HepG2 (cell line): Measurements from ENCODE around the gene GRIK2. TPM values are rescaled to one million over a fixed set of nuclear protein-coding genes. Genes with fewer than 3 reads are reported as not detected.

Experiments used
- ATAC-seq: fragments of 200-7000 bp; cut with Tn5 transposase; 3 replicates; pipeline ENCODE4 v1.9.1; 2020; ENCODE audit warnings: mild to moderate bottlenecking, moderate library complexity
- BruUV-seq: library from RNA; stranded (reverse); fragments of 400-500 nt; replicated peaks from 2 replicates; lab custom pipeline; 2021; lab: Mats Ljungman, UMichigan
- CTCF ChIA-PET: fragments of 300-600 bp; formaldehyde crosslinking; extraction: SDS; loops from one replicate; lab custom pipeline; 2021; ENCODE audit warnings: low total read pairs, inconsistent platforms, low intra/inter-chr PET ratio; lab: Yijun Ruan, JAX
- POLR2A ChIA-PET: fragments of 350-600 bp; sonication (Branson Sonifier 250); formaldehyde crosslinking; loops from one replicate; lab custom pipeline; 2020; ENCODE audit warnings: antibody characterized with exemption, inconsistent platforms; lab: Yijun Ruan, JAX
- DNase-seq: peaks from one replicate; pipeline ENCODE4 v3.0.0-alpha.2; 2015; ENCODE audit warnings: low spot score
- FAIRE-seq: peaks from 3 replicates; lab custom pipeline; 2011; peaks lifted over from hg19 to GRCh38; lab: Jason Lieb, UNC
- H2AFZ ChIP-seq: one replicate; pipeline ENCODE4 v1.6.1; 2011; ENCODE audit warnings: low read length, inconsistent platforms
- H3K27ac ChIP-seq: fragments of 300-600 bp; 3 replicates; pipeline ENCODE4 v1.8.0; 2011; ENCODE audit warnings: mixed run types, mild to moderate bottlenecking, mixed read lengths, low read length, inconsistent platforms; ENCODE audit not compliant: insufficient read depth; ENCODE audit errors: extremely low read length
- H3K27me3 ChIP-seq, 2 experiments: fragments of 200-600 bp in 1 of 2; 2 replicates in 1 of 2; 3 replicates in 1 of 2; pipeline versions ENCODE4 v1.6.0 to v1.8.0; 2011; ENCODE audit warnings: low read length in 2 of 2, mild to moderate bottlenecking in 2 of 2, moderate library complexity in 2 of 2, inconsistent platforms in 1 of 2; ENCODE audit not compliant: insufficient read depth in 2 of 2, control insufficient read depth in 1 of 2
- H3K36me3 ChIP-seq, 2 experiments: fragments of 200-600 bp in 1 of 2; replicated peaks in 1 of 2; 2 replicates in 1 of 2; 3 replicates in 1 of 2; pipeline versions ENCODE4 v1.5.1 to v1.8.0; 2011; ENCODE audit warnings: low read length in 2 of 2, inconsistent platforms in 1 of 2; ENCODE audit not compliant: insufficient read depth in 2 of 2, control insufficient read depth in 1 of 2
- H3K4me1 ChIP-seq: 2 replicates; pipeline ENCODE4 v1.5.1; 2012; ENCODE audit warnings: low read length, inconsistent platforms; ENCODE audit not compliant: insufficient read depth
- H3K4me2 ChIP-seq: 2 replicates; pipeline ENCODE4 v1.6.0; 2011; ENCODE audit warnings: low read depth, low read length, inconsistent platforms
- H3K4me3 ChIP-seq, 3 experiments: fragments of 200-600 bp in 1 of 3; sonication (generic), shearing (Covaris generic) in 1 of 3; replicated peaks in 1 of 3; 2 replicates each; pipeline ENCODE4 v1.5.1; 2011 to 2016; ENCODE audit warnings: low read length in 3 of 3, inconsistent platforms in 2 of 3, low read depth in 2 of 3, mild to moderate bottlenecking in 2 of 3, control low read depth in 1 of 3, mixed read lengths in 1 of 3; ENCODE audit not compliant: insufficient read depth in 1 of 3
- H3K79me2 ChIP-seq: one replicate; pipeline ENCODE4 v1.6.1; 2011; ENCODE audit warnings: low read length, inconsistent platforms; ENCODE audit not compliant: insufficient read depth
- H3K9ac ChIP-seq: 2 replicates; pipeline ENCODE4 v1.6.0; 2011; ENCODE audit warnings: mild to moderate bottlenecking, low read depth, low read length, inconsistent platforms; ENCODE audit not compliant: insufficient read depth
- H3K9me3 ChIP-seq: 2 replicates; pipeline ENCODE4 v1.5.1; 2012; ENCODE audit warnings: mild to moderate bottlenecking, low read length
- H4K20me1 ChIP-seq: 2 replicates; pipeline ENCODE4 v1.6.0; 2011; ENCODE audit warnings: inconsistent platforms, mild to moderate bottlenecking, low read length, moderate library complexity; ENCODE audit not compliant: insufficient read depth
- ATAD3A ChIP-seq: sonication (generic); formaldehyde crosslinking; IDR thresholded peaks from 2 replicates; pipeline ENCODE4 v1.4.0; 2020; ENCODE audit warnings: missing genetic modification reagents
- FOXM1 ChIP-seq: sonication (generic); formaldehyde crosslinking; IDR thresholded peaks from 2 replicates; pipeline ENCODE4 v1.5.0; 2020; ENCODE audit warnings: missing genetic modification reagents
- ISL2 ChIP-seq: sonication (generic); formaldehyde crosslinking; IDR thresholded peaks from 2 replicates; pipeline ENCODE4 v1.5.0; 2020; ENCODE audit warnings: missing genetic modification reagents
- PHF5A ChIP-seq: IDR thresholded peaks from one replicate; pipeline ENCODE4 v1.6.1; 2018; ENCODE audit warnings: low read depth, missing genetic modification reagents; ENCODE audit not compliant: unreplicated experiment
- TERF1 ChIP-seq: sonication (generic); formaldehyde crosslinking; IDR thresholded peaks from 2 replicates; pipeline ENCODE4 v1.8.0; 2022; ENCODE audit warnings: mild to moderate bottlenecking, missing genetic modification reagents, moderate library complexity
- TIGD3 ChIP-seq: sonication (generic); formaldehyde crosslinking; IDR thresholded peaks from 2 replicates; pipeline ENCODE4 v1.5.1; 2020; ENCODE audit warnings: mild to moderate bottlenecking, missing genetic modification reagents, borderline replicate concordance
- U2AF1 ChIP-seq: fragments of 200-400 bp; formaldehyde crosslinking; optimal IDR thresholded peaks from 2 replicates; pipeline ENCODE3; 2017; ENCODE audit warnings: mild to moderate bottlenecking, low read depth, low read length
- ZMAT3 ChIP-seq: sonication (generic); formaldehyde crosslinking; conservative IDR thresholded peaks from 2 replicates; pipeline ENCODE4 v1.7.0; 2021; ENCODE audit warnings: missing genetic modification reagents
- ZNF143 ChIP-seq: sonication (generic); formaldehyde crosslinking; IDR thresholded peaks from 2 replicates; pipeline ENCODE4 v1.4.0; 2020; ENCODE audit warnings: missing genetic modification reagents
- ZNF292 ChIP-seq: sonication (generic); formaldehyde crosslinking; IDR thresholded peaks from 2 replicates; pipeline ENCODE4 v1.8.1; 2022; ENCODE audit warnings: mild to moderate bottlenecking, low read depth, missing genetic modification reagents, borderline replicate concordance
- ZNF430 ChIP-seq: sonication (generic); formaldehyde crosslinking; IDR thresholded peaks from 2 replicates; pipeline ENCODE4 v1.9.0; 2021; ENCODE audit warnings: mild to moderate bottlenecking, missing genetic modification reagents
- ZNF777 ChIP-seq: sonication (generic); formaldehyde crosslinking; IDR thresholded peaks from 2 replicates; pipeline ENCODE4 v1.4.0; 2020; ENCODE audit warnings: missing genetic modification reagents
- WGBS: methylation state at CpG from one replicate; pipeline ENCODE4 v1.1.6; 2017; ENCODE audit warnings: low lambda C conversion rate; 5-methylcytosine and 5-hydroxymethylcytosine counted together
- in situ Hi-C: cut with HindIII; loops from 2 replicates; pipeline ENCODE4 v1.10.0; 2017; ENCODE audit warnings: low pct_unique_long_range_greater_than_20kb; ENCODE audit not compliant: extremely low pct_ligation_motif_present
- intact Hi-C: fragments of 100-400 bp; cut with micrococcal nuclease; formaldehyde crosslinking; loops from one replicate; pipeline ENCODE4 v1.10.0; 2022; ENCODE audit not compliant: unreplicated experiment
- polyA plus RNA-seq, 8 experiments: library from polyadenylated mRNA; depleted of rRNA in 3 of 8; stranded (reverse) in 7 of 8; unstranded in 1 of 8; fragments of >200 nt; fragmentation: Illumina TruSeq in 4 of 8; extraction: Trizol in 4 of 8; gene quantifications; 2 replicates each; pipeline versions ENCODE4 v1.2.1 to v1.2.3, GENCODE V29; 2011 to 2016; ENCODE audit warnings: low read depth in 4 of 8, missing spikeins in 1 of 8, mixed read lengths in 1 of 8; ENCODE audit not compliant: insufficient read depth in 1 of 8
- total RNA-seq, 5 experiments: library from RNA; depleted of rRNA; stranded (reverse); fragments of >200 nt; fragmentation: Illumina TruSeq; extraction: Trizol; gene quantifications; 2 replicates each; pipeline ENCODE4 v1.2.3, GENCODE V29; 2016; ENCODE audit warnings: low read depth in 1 of 5

The GRIK2 gene
- total and polyA plus RNA-seq, 2 of the 13 experiments (the other 11 are each of a cell fraction or from before 2014, with no cell fraction given) = not detected

- TF ChIP-seq TIGD3 (CRISPR knock-in tag) (no peak), TERF1 (CRISPR knock-in tag) (no peak), ZNF777 (no peak)
Observed at GRCh38 chr6:101683884-101684283, 290.4 kb downstream of the GRIK2 start (continued).

GRCh38 chr6:101686653-101687052 lies 293.1 kb downstream of the GRIK2 start:
- ChIA-PET CTCF (no interaction called here), POLR2A (no interaction called here)
- no TSS peak for BruUV-seq
- Histone ChIP-seq H3K36me3 (no peaks in the 10 kb centered on the region), H3K4me1 (no peaks in the 10 kb centered on the region), H2AFZ (no peak overlapping the region), H3K4me3 (no peak overlapping the region), H3K27me3 (no peaks in the 10 kb centered on the region), H4K20me1 (no peaks in the 10 kb centered on the region), H3K9ac (no peak overlapping the region), H3K4me2 (no peak overlapping the region), H3K27ac (no peak overlapping the region), H3K9me3 (no peaks in the 10 kb centered on the region), H3K79me2 (no peaks in the 10 kb centered on the region)
- DNase-seq (no peak), ATAC-seq (no peak), FAIRE-seq (no peak)
- 2% methylated on average over 3 of the region's 3 CpGs for WGBS
- intact Hi-C loops (no loop called here), in situ Hi-C loops (no loop called here)
- TF ChIP-seq ZMAT3 (CRISPR knock-in tag) (no peak), U2AF1 (no peak), ZNF143 (CRISPR knock-in tag) (no peak), ISL2 (CRISPR knock-in tag) (no peak), ZNF292 (CRISPR knock-in tag) (no peak), ATAD3A (CRISPR knock-in tag) (no peak), FOXM1 (CRISPR knock-in tag) (no peak), PHF5A (CRISPR knock-in tag) (no peak), ZNF430 (CRISPR knock-in tag) (no peak)
